GM10266 (cell line): ENCODE data around the gene UBR3.
"Not testable (repeated sequence)": the region's sequence is repeated elsewhere in the genome, so short reads cannot be mapped to it uniquely, and the experiment has no call there.

Experiments
- DNase-seq: peaks from one replicate; pipeline ENCODE4 v3.0.0; 2012; ENCODE audit errors: extremely low spot score
- TF ChIP-seq, protein P1 (sequence below): IDR thresholded peaks from 2 replicates; pipeline ENCODE4 v1.5.1; 2012; ENCODE audit warnings: mild to moderate bottlenecking, low read depth; ENCODE audit not compliant: control insufficient read depth, insufficient read depth; ENCODE audit errors: missing control alignments

The UBR3 gene

DNA sequence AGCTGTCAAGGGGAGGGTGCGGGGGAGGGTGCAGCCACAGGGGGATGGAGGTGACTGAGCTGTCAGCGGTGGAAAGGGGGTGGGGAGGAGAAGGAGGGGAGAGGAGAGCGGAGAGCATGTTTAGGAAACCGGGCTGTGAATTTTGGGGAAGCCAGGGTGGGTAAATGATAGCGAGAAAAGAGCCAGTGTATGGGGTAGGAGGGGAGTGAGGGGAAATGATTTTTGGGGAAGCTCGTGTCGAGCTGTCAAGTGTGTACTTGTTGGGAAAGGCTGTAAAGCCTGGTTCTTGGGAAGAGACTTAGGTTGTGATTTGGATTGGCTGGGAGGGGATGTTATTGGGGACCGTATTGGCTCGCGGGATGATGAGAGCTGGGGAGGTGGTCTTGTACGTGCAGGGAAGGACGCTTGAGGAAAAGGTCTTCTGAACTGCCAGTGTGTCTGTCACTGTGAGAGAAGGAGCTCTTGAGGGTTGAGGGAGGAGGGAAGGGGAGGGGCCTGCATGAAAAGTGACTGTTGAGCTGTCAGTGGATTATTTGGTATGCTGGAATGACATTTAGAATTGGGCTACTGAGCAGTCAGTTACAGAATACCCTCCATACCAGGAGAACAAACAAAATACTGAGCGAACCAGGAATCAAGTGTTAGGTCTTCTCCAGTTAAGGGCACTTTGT, 1.0 kb downstream of the UBR3 start:
- TF ChIP-seq, protein P1, sequence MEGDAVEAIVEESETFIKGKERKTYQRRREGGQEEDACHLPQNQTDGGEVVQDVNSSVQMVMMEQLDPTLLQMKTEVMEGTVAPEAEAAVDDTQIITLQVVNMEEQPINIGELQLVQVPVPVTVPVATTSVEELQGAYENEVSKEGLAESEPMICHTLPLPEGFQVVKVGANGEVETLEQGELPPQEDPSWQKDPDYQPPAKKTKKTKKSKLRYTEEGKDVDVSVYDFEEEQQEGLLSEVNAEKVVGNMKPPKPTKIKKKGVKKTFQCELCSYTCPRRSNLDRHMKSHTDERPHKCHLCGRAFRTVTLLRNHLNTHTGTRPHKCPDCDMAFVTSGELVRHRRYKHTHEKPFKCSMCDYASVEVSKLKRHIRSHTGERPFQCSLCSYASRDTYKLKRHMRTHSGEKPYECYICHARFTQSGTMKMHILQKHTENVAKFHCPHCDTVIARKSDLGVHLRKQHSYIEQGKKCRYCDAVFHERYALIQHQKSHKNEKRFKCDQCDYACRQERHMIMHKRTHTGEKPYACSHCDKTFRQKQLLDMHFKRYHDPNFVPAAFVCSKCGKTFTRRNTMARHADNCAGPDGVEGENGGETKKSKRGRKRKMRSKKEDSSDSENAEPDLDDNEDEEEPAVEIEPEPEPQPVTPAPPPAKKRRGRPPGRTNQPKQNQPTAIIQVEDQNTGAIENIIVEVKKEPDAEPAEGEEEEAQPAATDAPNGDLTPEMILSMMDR = no peak
- DNase-seq = peak; percentile 77

DNA sequence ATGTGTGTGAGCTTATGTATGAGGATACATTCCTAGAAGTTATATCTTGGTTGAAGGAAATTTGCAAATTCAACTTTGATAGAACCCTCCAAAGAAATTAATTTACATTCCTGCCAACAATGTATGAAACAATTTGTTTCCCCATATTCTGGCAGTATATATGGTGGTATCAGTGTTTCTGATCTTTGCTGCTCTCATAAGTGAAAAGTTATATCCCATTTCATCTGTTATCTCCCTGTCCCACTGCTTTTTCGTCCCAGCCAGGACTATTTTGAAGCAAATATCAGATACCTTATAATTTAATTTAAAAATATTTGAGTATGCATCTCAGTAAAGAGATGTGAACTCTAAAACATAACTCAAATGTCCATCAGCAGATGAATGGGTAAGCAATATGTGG, 7.1 kb downstream of the UBR3 start:
- TF ChIP-seq, protein P1 = no peak
- no peak for DNase-seq

DNA sequence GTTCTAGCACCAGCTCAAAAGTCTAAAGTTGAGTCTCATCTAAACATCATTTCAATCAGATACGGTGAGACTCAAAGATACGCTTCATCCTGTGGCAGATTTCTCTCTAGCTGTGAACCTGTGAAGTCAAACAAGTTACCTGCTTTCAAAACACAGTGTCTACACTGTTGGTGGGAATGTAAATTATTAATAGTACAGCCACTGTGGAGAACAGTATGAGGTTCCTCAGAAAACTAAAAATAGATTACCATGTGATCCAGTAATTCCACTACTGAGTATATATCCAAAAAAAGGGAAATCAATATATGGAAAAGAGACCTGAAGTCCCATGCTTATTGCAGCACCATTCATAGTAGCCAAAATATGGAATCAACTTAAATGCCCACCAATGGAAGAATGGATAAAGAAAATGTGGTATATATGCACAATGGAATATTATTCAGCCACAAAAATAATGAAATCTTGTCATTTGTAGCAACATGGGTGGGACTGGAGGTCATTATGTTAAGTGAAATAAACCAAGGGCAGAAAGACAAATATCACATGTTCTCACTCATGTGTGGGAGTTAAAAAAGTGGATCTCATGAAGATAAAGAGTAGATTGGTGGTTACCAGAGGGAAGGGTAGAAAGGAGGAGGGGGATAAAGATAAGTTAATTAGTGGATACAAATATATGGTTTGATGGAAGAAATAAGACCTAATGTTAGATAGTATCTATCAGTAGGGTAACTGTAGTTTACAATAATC, 11.7 kb downstream of the UBR3 start:
- DNase-seq = no peak
- TF ChIP-seq, protein P1 = no peak

DNA sequence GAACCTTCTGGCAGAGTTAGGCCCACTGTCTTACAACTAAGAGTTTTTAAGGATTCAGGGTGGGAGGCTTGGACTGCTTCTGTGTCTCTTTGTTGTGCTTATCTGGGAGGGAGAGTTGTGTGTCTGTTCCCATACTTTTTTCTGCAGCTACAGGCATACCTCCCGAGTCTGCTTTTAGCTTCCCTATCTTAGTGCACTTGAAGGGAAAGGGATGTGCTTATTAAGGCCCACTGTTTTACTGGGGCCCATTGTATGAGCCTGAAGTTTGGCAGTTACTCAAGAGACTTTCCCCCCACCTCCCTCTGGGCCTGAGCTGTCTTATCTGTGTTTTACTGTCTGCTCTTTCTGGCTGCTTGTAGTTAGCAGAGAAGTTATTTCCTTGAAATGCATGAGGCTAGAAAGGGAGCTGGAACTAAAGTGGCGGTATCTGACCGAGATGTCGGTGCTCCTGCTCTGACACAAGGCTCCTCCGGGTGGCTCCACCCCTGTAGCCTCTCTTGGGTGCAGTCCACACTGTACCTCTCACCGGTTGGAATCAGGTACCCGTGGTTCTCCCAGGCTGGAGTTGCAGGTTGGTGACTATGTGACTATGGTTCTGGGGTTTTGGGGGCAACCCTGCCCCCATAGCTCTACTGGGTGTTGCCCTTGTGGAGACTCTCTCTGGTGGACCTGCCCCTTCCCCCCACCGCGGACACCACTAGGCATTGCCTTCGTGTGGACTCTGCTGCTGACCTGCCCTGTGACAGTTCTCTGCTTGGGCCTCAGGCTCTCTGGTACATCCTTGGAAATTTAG, 12.9 kb downstream of the UBR3 start:
- TF ChIP-seq, protein P1 = no peak
- DNase-seq = no peak

DNA sequence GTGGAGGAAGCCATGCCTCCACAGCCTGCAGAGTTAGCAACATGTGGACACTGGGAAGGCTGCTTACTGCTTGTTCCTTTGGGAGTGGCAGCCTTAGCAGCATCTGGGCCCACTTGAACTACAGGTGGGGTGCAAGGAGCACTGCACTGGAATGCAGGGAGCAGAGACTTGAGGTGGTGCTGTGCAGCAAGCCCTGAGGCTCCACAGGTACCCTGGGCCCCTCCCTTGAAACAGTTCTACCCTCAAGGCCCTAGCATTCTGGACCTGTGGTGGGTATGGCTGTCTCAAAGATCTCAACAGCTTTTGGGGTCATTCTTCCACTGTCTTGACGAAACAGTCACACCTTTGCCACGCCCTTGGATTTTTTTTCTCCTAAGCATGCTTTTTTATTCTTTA, 13.5 kb downstream of the UBR3 start:
- no peak for DNase-seq
- TF ChIP-seq, protein P1 = no peak

DNA sequence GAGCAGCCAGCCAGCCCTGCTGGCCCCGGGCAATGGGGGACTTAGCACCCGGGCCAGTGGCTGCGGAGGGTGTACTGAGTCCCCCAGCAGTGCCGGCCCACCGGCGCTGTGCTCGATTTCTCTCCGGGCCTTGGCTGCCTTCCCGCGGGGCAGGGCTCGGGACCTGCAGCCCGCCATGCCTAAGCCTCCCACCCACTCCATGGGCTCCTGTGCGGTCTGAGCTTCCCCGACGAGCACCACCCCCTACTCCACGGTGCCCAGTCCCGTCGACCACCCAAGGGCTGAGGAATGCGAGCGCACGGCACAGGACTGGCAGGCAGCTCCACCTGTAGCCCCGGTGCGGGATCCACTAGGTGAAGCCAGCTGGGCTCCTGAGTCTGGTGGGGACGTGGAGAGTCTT, 14.4 kb downstream of the UBR3 start:
- DNase-seq = not testable (repeated sequence)

DNA sequence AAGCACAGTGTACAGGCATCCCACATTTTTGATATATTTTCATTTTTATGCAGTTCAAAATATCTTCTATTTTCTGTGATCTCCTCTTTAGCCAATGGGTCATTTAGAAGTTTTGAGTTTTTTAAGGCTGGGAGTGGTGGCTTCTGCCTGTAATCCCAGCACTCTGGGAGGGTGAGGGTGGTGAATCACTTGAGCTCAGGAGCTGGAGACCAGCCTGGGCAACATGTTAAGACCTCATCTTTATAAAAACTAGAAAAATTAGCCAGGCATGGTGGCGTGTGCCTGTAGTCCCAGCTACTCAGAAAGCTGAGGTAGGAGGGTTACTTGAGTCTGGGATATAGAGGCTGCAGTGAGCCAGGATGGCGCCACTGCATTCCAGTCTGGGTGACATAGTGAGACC, 17.8 kb downstream of the UBR3 start:
- DNase-seq = no peak
- TF ChIP-seq, protein P1 = no peak

DNA sequence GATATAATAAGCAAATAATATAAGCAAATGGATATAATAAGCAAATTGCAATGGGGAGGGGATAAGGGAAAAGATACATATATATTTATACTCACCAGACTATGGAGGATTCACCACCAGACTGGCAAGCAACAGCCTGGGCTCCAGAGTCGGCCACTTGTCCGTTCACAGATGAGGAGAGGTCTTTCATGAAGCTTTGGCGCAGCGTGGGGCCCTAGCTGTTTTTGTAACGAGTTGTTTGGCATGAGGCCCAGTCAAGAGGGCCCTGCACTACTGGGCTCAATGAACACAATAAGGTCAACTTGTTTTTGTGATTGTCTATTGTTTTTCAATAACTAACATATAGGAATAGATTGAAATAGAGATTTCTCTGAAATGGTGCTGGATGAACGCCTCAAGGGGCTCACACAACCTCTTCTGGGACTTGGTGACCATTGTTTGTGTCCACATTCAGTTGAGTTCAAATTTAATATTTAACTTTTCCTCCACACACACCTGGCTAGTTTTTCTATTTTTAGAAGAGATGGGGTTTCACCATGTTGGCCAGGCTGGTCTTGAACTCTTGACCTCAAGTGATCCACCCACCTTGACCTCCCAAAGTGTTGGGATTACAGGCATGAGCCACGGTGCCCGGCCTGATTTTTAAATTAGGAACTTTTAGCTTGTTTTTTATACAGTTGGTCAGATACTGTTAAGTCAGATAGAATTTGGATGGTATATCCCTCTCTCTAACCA, 21.9 kb downstream of the UBR3 start:
- DNase-seq = not testable (repeated sequence)
